H9 (cell line): Measurements from ENCODE around the gene SH3BP5. TPM values are rescaled to one million over a fixed set of nuclear protein-coding genes. Genes with fewer than 3 reads are reported as not detected.

Experiments
- DNase-seq: peaks from one replicate; pipeline ENCODE4 v3.0.0-alpha.2; 2017
- H2AFZ ChIP-seq: one replicate; pipeline ENCODE4 v1.6.1; 2013; ENCODE audit warnings: mild to moderate bottlenecking, low read length, control low read depth, moderate library complexity
- H2AK5ac ChIP-seq: 2 replicates; pipeline ENCODE4 v1.6.1; 2013; ENCODE audit warnings: low read length, control low read depth, mixed read lengths; ENCODE audit not compliant: insufficient read length
- H2BK120ac ChIP-seq: one replicate; pipeline ENCODE4 v1.6.1; 2013; ENCODE audit warnings: low read depth, mild to moderate bottlenecking, low read length, control low read depth, inconsistent platforms; ENCODE audit not compliant: poor library complexity, severe bottlenecking
- H2BK12ac ChIP-seq: 2 replicates; pipeline ENCODE4 v1.6.1; 2013; ENCODE audit warnings: low read length, control low read depth, mixed read lengths, low read depth; ENCODE audit not compliant: insufficient read length
- H2BK15ac ChIP-seq: 2 replicates; pipeline ENCODE4 v1.6.1; 2013; ENCODE audit warnings: low read depth, low read length, control low read depth
- H2BK20ac ChIP-seq: one replicate; pipeline ENCODE4 v1.6.1; 2013; ENCODE audit warnings: low read depth, mild to moderate bottlenecking, low read length, control low read depth, inconsistent platforms; ENCODE audit not compliant: poor library complexity, severe bottlenecking
- H2BK5ac ChIP-seq: 2 replicates; pipeline ENCODE4 v1.6.1; 2013; ENCODE audit warnings: low read length, control low read depth, mixed read lengths; ENCODE audit not compliant: insufficient read length
- H3K14ac ChIP-seq: 2 replicates; pipeline ENCODE4 v1.6.1; 2013; ENCODE audit warnings: low read length, control low read depth; ENCODE audit not compliant: insufficient read depth
- H3K18ac ChIP-seq: 2 replicates; pipeline ENCODE4 v1.6.1; 2013; ENCODE audit warnings: low read depth, mild to moderate bottlenecking, mixed read lengths, low read length, control low read depth; ENCODE audit not compliant: insufficient read length
- H3K23ac ChIP-seq: 2 replicates; pipeline ENCODE4 v1.6.1; 2013; ENCODE audit warnings: low read length, control low read depth, mixed read lengths, low read depth; ENCODE audit not compliant: insufficient read length
- H3K23me2 ChIP-seq: 2 replicates; pipeline ENCODE4 v1.6.1; 2013; ENCODE audit warnings: low read depth, mild to moderate bottlenecking, mixed read lengths, low read length, control low read depth; ENCODE audit not compliant: insufficient read length, poor library complexity, severe bottlenecking
- H3K27ac ChIP-seq: 2 replicates; pipeline ENCODE4 v1.5.1; 2013; ENCODE audit warnings: low read length, control low read depth, mixed read lengths, low read depth; ENCODE audit not compliant: insufficient read length
- H3K27me3 ChIP-seq: 2 replicates; pipeline ENCODE4 v1.6.1; 2013; ENCODE audit warnings: low read length, control low read depth, inconsistent platforms; ENCODE audit not compliant: insufficient read depth
- H3K4ac ChIP-seq: 2 replicates; pipeline ENCODE4 v1.6.1; 2013; ENCODE audit warnings: low read depth, mild to moderate bottlenecking, control low read depth, inconsistent platforms, low read length, moderate library complexity
- H3K4me1 ChIP-seq: 2 replicates; pipeline ENCODE4 v1.6.1; 2013; ENCODE audit warnings: low read length, control low read depth, inconsistent platforms; ENCODE audit not compliant: insufficient read depth
- H3K4me2 ChIP-seq: 2 replicates; pipeline ENCODE4 v1.6.1; 2013; ENCODE audit warnings: low read length, control low read depth, mixed read lengths; ENCODE audit not compliant: insufficient read length, insufficient read depth
- H3K56ac ChIP-seq: 2 replicates; pipeline ENCODE4 v1.6.1; 2013; ENCODE audit warnings: low read depth, mild to moderate bottlenecking, mixed read lengths, low read length, control low read depth; ENCODE audit not compliant: insufficient read length
- H3K79me1 ChIP-seq: 2 replicates; pipeline ENCODE4 v1.6.1; 2013; ENCODE audit warnings: low read depth, mild to moderate bottlenecking, moderate library complexity, low read length, control low read depth, inconsistent platforms; ENCODE audit not compliant: insufficient read depth, poor library complexity, severe bottlenecking
- H3K79me2 ChIP-seq: 2 replicates; pipeline ENCODE4 v1.6.1; 2013; ENCODE audit warnings: low read length, control low read depth, inconsistent platforms; ENCODE audit not compliant: insufficient read depth
- H3K9ac ChIP-seq: 2 replicates; pipeline ENCODE4 v1.6.1; 2013; ENCODE audit warnings: low read length, control low read depth, mixed read lengths; ENCODE audit not compliant: insufficient read length; ENCODE audit errors: extremely low read depth
- H3K9me3 ChIP-seq: one replicate; pipeline ENCODE4 v1.6.1; 2013; ENCODE audit warnings: low read depth, low read length, inconsistent platforms; ENCODE audit not compliant: control insufficient read depth
- H3T11ph ChIP-seq: one replicate; pipeline ENCODE4 v1.6.1; 2013; ENCODE audit warnings: mild to moderate bottlenecking, low read length, control low read depth, inconsistent platforms
- H4K20me1 ChIP-seq: one replicate; pipeline ENCODE4 v1.6.1; 2013; ENCODE audit not compliant: control insufficient read depth, insufficient read length, insufficient read depth
- H4K5ac ChIP-seq: 2 replicates; pipeline ENCODE4 v1.6.1; 2013; ENCODE audit warnings: low read depth, mild to moderate bottlenecking, mixed read lengths, low read length, control low read depth; ENCODE audit not compliant: insufficient read length
- H4K8ac ChIP-seq: replicated peaks from 2 replicates; pipeline ENCODE4 v1.6.1; 2013; ENCODE audit warnings: low read length, control low read depth, mixed read lengths, low read depth; ENCODE audit not compliant: insufficient read length
- H4K91ac ChIP-seq: 2 replicates; pipeline ENCODE4 v1.6.1; 2013; ENCODE audit warnings: low read depth, mild to moderate bottlenecking, moderate library complexity, mixed read lengths, low read length, control low read depth; ENCODE audit not compliant: insufficient read length
- H3K27ac Mint-ChIP-seq, 3 experiments: 2 replicates in 2 of 3; 3 replicates in 1 of 3; pipeline ENCODE4 v1.8.0; 2020 to 2021; ENCODE audit warnings: mixed read lengths in 3 of 3, mild to moderate bottlenecking in 1 of 3, moderate library complexity in 1 of 3
- H3K27me3 Mint-ChIP-seq: 2 replicates; pipeline ENCODE4 v1.8.0; 2021; ENCODE audit warnings: low read depth, mild to moderate bottlenecking, moderate library complexity, mixed read lengths
- H3K36me3 Mint-ChIP-seq, 3 experiments: 2 replicates in 2 of 3; 3 replicates in 1 of 3; pipeline ENCODE4 v1.8.0; 2020 to 2021; ENCODE audit warnings: low read depth in 3 of 3, mixed read lengths in 3 of 3; ENCODE audit not compliant: insufficient read depth in 1 of 3
- H3K4me1 Mint-ChIP-seq, 2 experiments: 2 replicates each; pipeline ENCODE4 v1.8.0; 2020; ENCODE audit warnings: mixed read lengths in 2 of 2
- H3K4me3 Mint-ChIP-seq, 2 experiments: 2 replicates in 1 of 2; 3 replicates in 1 of 2; pipeline ENCODE4 v1.8.0; 2020 to 2021; ENCODE audit warnings: mild to moderate bottlenecking in 2 of 2, mixed read lengths in 2 of 2, moderate library complexity in 1 of 2
- H3K9me3 Mint-ChIP-seq, 2 experiments: 2 replicates in 1 of 2; 3 replicates in 1 of 2; pipeline ENCODE4 v1.8.0; 2020; ENCODE audit warnings: mild to moderate bottlenecking in 2 of 2, mixed read lengths in 2 of 2, moderate library complexity in 1 of 2
- WGBS: extraction: QIAGEN DNeasy Blood & Tissue Kit; methylation state at CpG from one replicate; pipeline ENCODE4 v1.1.7; 2013; ENCODE audit warnings: missing lambda C conversion rate, low lambda C conversion rate, mixed read lengths; ENCODE audit not compliant: insufficient read length; ENCODE audit errors: extremely low coverage; 5-methylcytosine and 5-hydroxymethylcytosine counted together
- total RNA-seq: library from RNA; stranded (reverse); gene quantifications from 2 replicates; pipeline ENCODE4 v1.2.1, GENCODE V29; 2021
- TF ChIP-seq, protein P1 (sequence below): fragments of 200-600 bp; sonication (generic); conservative IDR thresholded peaks from 3 replicates; pipeline ENCODE4 v1.8.0; 2021; ENCODE audit warnings: antibody characterized with exemption, mild to moderate bottlenecking

Gene SH3BP5
- total RNA-seq, 1 experiment from 2014 or later = 6.8 TPM

DNA sequence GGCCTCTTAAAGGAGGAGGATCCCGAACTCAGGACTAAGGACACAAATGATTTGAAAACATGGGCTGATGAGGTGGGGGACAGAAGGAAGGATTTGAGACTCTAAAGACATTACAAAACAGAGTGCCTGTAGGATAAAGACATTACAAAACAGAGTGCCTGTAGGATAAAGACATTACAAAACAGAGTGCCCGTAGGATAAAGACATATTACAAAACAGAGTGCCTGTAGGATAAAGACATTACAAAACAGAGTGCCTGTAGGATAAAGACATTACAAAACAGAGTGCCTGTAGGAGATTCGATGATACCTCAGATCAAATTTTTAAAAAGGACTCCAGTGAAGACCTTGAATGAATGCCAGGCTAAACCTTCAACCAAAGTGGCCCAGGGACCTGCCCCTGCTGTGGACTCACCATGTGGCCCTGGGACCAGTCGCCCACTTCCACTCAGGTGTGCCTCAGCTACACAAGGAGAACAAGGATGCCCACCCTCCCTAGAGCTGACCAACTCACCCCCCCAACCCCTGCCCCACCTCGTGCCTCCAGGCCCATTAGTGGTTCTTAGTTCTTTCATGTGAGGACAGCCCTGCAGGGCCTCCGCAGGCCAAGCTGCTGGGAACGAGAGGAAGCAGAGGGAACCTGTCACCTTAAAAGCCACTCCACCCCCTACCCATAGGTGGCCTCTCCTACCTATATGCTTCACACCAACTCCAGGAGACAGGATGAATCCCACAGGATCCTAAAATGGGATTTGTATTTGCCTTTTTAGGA is 59.8 kb downstream of the SH3BP5 start:
- no peaks in the 10 kb centered on the region for H3K4me1 ChIP-seq
- H2BK12ac ChIP-seq = no peak overlapping the region
- H3K4me3 Mint-ChIP-seq = no peak overlapping the region
- no peak overlapping the region; a peak in 1 of 7 replicates for H3K27ac Mint-ChIP-seq
- no peak overlapping the region for H2BK20ac ChIP-seq
- H3K56ac ChIP-seq = no peak overlapping the region
- no peaks in the 10 kb centered on the region for H3K23me2 ChIP-seq
- no peaks in the 10 kb centered on the region for H3K27me3 Mint-ChIP-seq
- H3K14ac ChIP-seq = no peak overlapping the region
- no peaks in the 10 kb centered on the region for H4K20me1 ChIP-seq
- peaks cover 9 to 13% of the 10 kb centered on the region in 2 experiments for H3K4me1 Mint-ChIP-seq
- no peak overlapping the region for H3K4ac ChIP-seq
- H3K9ac ChIP-seq = no peak overlapping the region
- no CpG with 5 or more reads among the region's 7 CpGs for WGBS
- H3K9me3 ChIP-seq = no peaks in the 10 kb centered on the region
- no peaks in the 10 kb centered on the region for H3K79me1 ChIP-seq
- H3K23ac ChIP-seq = no peak overlapping the region
- no peak overlapping the region for H2BK5ac ChIP-seq
- no peaks in the 10 kb centered on the region for H3K79me2 ChIP-seq
- no peaks in the 10 kb centered on the region for H3K9me3 Mint-ChIP-seq
- H3K27me3 ChIP-seq = no peaks in the 10 kb centered on the region
- H3K27ac ChIP-seq = no peak overlapping the region
- H3T11ph ChIP-seq = no peak overlapping the region
- H2AK5ac ChIP-seq = no peak overlapping the region
- no peaks in the 10 kb centered on the region for H3K36me3 Mint-ChIP-seq
- no peak overlapping the region for H4K8ac ChIP-seq
- H4K5ac ChIP-seq = no peak overlapping the region
- H3K4me2 ChIP-seq = no peak overlapping the region
- no peak overlapping the region for H2BK120ac ChIP-seq
- H3K18ac ChIP-seq = no peak overlapping the region
- H2BK15ac ChIP-seq = no peak overlapping the region
- TF ChIP-seq, protein P1, sequence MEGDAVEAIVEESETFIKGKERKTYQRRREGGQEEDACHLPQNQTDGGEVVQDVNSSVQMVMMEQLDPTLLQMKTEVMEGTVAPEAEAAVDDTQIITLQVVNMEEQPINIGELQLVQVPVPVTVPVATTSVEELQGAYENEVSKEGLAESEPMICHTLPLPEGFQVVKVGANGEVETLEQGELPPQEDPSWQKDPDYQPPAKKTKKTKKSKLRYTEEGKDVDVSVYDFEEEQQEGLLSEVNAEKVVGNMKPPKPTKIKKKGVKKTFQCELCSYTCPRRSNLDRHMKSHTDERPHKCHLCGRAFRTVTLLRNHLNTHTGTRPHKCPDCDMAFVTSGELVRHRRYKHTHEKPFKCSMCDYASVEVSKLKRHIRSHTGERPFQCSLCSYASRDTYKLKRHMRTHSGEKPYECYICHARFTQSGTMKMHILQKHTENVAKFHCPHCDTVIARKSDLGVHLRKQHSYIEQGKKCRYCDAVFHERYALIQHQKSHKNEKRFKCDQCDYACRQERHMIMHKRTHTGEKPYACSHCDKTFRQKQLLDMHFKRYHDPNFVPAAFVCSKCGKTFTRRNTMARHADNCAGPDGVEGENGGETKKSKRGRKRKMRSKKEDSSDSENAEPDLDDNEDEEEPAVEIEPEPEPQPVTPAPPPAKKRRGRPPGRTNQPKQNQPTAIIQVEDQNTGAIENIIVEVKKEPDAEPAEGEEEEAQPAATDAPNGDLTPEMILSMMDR = peak; percentile 54
- H4K91ac ChIP-seq = no peak overlapping the region
- no peak overlapping the region for H2AFZ ChIP-seq
- no peak for DNase-seq
